T-helper 1 cell (primary cell): ENCODE measurements around the gene DOC2A.

Experiments
- DNase-seq, 5 donors: peaks; one replicate each; pipeline ENCODE4 v3.0.0-alpha.2; 2012 to 2020

The DOC2A gene

DNA sequence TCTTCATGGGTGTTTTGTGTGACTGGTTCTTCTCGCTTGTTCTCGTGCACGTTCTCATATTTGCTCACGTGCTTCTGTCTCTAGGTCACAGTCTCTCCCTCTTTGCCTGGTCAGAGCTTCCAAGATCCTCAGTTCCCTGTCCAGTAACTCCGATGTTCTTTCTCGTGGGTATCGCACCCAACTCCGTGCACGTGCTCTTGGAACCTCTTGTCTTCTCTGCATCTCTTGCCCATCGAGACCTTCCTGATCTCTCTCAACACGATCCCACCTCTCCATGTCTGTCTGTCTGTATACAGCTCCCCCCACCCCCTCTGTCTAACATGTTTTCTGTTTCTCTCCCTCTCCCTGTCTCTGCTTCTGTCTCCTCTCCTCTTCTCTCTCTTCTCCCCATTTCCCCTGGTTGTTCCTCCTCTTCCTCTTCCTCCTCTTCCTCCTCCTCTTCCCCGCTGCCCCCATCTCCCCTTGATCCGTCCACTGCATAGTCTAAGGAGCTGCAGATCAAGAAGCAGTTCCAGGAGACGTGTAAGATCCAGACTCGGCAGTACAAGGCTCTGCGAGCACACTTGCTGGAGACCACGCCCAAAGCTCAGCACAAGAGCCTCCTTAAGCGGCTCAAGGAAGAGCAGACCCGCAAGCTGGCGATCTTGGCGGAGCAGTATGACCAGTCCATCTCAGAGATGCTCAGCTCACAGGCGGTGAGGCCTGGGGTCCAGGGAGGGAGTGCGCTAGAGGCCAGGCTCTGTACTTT is 21.5 kb downstream of the DOC2A start:
- DNase-seq, result no peak

- DNase-seq, result no peak
Observed at GRCh38 chr16:29988346-29989075, 22.3 kb downstream of the DOC2A start.

- no peak for DNase-seq
Observed at GRCh38 chr16:29987371-29988085, 23.3 kb downstream of the DOC2A start.

GRCh38 chr16:29986931-29987330 is 23.9 kb downstream of the DOC2A start:
- DNase-seq, result no peak

- DNase-seq, result no peak
Observed at GRCh38 chr16:29986231-29986630, 24.6 kb downstream of the DOC2A start.

DNA sequence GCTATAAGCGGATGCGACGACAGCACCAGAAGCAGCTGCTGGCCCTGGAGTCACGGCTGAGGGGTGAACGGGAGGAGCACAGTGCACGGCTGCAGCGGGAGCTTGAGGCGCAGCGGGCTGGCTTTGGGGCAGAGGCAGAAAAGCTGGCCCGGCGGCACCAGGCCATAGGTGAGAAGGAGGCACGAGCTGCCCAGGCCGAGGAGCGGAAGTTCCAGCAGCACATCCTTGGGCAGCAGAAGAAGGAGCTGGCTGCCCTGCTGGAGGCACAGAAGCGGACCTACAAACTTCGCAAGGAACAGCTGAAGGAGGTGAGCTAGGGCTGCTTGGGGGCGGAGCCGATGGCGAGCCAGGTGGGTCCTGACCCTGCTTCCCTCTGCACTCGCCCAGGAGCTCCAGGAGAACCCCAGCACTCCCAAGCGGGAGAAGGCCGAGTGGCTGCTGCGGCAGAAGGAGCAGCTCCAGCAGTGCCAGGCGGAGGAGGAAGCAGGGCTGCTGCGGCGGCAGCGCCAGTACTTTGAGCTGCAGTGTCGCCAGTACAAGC is 25.5 kb downstream of the DOC2A start:
- DNase-seq, result no peak

DNA sequence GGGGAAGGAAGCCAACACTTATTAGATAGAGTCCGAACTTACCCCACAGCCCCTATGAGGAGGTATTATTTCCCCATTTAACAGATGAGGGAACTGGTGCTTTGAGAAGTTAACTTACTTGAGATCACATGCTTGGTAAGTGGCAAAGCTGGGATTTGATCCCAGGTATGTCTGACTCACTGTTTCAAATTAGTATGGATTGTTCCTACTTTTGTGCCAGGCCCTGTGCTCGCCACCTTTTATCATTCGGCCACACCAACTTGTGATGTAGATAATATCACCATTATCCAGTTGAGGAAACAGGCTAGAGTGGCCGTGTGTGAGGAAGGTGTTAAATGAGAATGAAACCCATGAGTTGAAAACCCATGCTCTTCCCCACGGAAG is 26.1 kb downstream of the DOC2A start:
- no peak for DNase-seq

- no peak for DNase-seq
Observed at GRCh38 chr16:29984137-29984763, 26.6 kb downstream of the DOC2A start.

- no peak for DNase-seq
Observed at GRCh38 chr16:29983420-29984136, 27.2 kb downstream of the DOC2A start.

DNA sequence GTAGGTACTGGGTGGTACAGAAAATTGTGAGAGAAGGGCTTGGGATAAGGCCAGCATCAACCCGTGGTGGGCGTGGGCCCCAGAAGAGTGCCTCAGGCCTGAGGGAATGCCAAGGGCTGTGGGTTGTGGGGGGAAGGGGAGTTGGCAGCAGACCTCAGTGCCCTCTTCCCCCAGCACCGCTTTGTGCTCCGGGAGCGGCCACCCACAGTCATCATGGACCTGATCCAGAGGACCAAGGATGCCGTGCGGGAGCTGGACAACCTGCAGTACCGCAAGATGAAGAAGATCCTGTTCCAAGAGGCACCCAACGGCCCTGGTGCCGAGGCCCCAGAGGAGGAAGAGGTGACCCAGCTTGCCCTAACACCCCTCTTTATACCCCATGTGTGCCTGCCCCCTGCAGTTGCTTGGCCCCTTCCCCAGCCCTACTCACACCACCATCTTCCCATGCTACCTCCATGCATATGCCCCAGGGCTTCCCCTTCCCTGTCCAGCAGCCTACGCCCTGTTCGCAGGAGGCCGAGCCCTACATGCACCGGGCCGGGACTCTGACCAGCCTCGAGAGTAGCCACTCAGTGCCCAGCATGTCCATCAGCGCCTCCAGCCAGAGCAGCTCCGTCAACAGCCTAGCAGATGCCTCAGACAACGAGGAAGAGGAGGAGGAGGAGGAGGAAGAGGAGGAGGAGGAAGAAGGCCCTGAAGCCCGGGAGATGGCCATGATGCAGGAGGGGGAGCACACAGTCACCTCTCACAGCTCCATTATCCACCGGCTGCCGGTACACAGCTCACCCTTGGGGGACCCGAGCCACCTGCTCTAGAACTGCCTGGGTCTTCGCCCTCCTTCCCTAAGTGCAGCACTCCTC is 28.0 kb downstream of the DOC2A start:
- no peak for DNase-seq

- DNase-seq, result no peak
Observed at GRCh38 chr16:29978564-29979270, 32.1 kb downstream of the DOC2A start.

DNA sequence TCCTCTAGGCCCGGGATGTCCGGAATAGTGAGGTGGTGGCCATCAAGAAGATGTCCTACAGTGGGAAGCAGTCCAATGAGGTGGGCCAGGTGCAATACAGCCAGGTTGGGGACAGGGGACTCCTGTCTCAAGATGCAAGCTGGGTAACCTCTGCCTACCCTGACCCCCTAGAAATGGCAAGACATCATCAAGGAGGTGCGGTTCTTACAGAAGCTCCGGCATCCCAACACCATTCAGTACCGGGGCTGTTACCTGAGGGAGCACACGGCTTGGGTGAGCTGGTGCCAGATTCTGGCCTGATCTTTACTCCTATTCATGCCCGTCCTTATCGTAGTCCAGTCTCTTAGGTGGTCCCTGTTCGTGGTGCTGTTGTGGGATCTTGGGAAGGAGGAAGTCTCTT is 32.7 kb downstream of the DOC2A start:
- no peak for DNase-seq

- no peak for DNase-seq
Observed at GRCh38 chr16:29977063-29977825, 33.6 kb downstream of the DOC2A start.

DNA sequence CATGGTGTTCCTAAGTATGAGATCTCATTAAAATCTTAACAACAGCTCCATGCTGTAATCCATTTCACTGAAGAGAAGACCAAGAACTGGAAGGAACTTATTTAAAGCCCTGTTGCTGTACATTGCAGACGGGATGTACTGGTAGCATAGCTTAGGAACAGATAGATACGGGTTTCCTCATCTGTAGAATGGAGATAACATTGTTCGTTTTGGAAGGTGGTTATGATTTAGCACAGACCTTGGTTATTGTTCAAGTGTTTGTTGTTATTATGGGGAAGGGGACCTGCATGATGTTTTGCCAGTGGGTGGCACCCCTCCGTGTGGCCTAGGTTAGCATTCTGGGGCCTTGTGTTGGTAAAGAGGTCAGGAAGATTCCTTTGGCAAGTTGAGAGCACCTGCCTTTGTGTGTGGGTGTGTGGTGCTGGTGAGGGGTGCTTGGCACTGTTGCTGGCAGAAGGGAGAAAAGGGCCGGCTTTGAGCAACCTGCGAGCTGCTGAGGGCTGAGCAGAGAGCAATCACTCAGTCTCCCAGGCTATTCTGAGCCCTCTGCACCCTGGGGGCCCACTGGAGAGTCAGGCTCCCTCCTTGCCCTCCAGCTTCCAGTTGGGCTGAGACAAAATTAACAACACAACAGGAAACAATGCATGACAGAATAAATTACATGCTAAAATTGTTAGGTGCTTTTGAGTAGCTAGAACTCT is 34.9 kb downstream of the DOC2A start:
- DNase-seq, result no peak

GRCh38 chr16:29975134-29975538 is 35.7 kb downstream of the DOC2A start:
- no peak for DNase-seq

GRCh38 chr16:29974291-29975133 is 36.3 kb downstream of the DOC2A start:
- peak in 1 of 5 donors; percentile 21 for DNase-seq

DNA sequence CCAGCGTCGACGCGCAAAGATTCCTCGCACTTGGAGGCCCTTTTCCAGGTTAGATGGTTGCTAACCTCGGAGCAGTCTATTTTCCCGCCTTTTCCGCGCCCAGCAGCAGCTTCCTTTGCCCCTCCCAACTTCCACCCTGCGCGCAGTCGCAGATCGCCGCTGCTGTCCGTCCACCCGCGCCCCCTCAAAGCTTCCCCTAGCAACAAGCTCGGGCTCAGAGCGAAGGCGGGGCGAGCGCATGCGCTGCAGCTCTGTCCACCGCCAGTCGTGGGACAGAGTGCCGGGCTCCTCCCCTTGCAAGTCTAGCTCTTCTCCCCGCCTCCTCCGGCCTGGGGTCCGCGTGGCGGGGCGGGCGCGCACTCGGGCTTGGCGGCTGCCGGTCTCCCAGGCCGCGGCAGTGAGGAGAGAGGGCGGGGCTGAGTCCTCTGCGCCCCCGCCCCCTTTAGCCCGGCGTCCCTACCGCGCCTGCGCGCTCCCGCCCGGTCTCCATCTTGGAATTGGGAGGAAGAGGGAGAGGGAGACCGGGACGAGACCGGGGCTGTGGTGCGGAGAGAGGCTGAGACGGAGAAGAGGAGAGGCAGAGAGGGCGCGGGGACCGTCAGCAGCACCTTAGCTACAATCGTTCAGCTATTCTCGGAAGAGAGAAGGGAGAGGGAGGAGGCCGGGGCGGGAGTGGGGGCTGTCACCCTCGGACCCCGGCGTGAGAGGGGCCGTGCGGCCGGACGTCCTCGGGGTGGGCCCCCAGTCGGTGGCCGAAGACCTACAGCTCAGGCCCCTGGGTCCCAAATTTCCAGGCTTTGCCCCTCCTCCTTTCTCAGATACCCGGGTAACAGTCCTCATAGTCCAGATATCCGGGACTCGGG is 37.2 kb downstream of the DOC2A start, which contains the start of gene TAOK2:
TAOK2 (plus strand) TSS at position 485 of the 863 bp plus-strand sequence. CDS start 3,905 bp downstream, outside the sequence.
- peak; percentile 88 to 98 (median 89) for DNase-seq
